Skin of body (tissue), 2 donors: Measurements from ENCODE around the gene CAMKMT. TPM values are rescaled to one million over a fixed set of nuclear protein-coding genes. Genes with fewer than 3 reads are reported as not detected.

Experiments used
- DNase-seq: peaks from one replicate; lab custom pipeline; 2025; lab: John Stamatoyannopoulos, UW
- total RNA-seq: library from RNA; depleted of rRNA; stranded (reverse); fragments of >200 nt; gene quantifications from one replicate; pipeline ENCODE4 v1.2.3, GENCODE V29; 2014

Gene CAMKMT
- total RNA-seq, 1 donor from 2014 or later: 11.7 TPM

DNA sequence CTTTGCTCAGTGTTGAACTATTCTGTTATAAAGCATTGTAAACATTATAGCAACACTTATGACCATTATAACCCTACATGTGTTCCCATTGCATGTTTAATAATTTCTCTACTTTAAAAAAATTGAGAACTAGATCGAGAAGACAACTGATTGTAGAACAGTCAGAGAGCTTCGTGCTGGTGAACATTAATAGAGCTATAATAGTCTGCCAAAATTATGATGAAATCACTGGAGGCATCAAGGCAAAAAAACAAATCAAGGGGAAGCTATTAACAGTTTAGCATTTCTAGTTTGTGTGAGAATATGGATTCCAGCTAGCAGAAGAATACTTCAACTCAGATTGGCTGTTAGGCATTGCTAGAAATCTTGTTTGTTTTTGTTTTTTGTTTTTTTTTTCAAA is 284.2 kb downstream of the CAMKMT start:
- no peak for DNase-seq

DNA sequence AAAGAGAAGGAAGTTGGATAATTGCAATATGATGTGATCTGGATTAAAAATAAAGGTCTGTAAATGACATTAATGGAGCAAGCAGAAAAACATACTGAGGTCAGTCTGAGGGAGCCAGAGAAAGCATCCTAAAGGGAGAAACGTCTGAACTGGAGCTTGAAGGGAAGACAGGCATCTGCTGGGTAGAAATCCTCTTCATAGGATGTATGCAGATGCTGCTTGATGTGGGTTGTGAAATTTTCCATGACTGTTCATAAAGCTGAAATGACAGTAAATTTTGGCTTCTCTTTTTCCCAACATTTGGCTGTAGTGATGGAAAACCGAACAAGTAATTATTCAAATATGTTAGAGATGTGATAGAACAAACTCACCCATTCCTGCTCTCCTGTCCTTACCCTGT is 287.6 kb downstream of the CAMKMT start:
- peak; percentile 34 for DNase-seq

DNA sequence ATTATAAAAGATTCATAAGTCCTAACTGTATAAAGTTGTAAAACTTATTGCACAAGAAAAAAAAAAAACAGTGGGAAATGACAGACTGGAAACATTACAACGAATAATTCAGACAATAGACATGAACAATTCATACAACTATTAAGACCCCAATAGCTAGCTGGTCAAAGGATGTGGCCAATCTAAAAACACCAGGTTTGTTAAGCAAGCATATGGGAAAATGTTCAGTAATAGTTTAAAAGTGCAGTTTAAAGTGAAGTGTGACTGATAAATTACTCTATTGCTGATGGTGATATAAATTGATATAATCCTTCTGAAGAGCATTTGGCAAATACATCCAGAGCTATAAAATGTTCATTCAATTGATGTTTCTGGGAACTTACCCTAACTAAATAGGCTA is 289.0 kb downstream of the CAMKMT start:
- no peak for DNase-seq

DNA sequence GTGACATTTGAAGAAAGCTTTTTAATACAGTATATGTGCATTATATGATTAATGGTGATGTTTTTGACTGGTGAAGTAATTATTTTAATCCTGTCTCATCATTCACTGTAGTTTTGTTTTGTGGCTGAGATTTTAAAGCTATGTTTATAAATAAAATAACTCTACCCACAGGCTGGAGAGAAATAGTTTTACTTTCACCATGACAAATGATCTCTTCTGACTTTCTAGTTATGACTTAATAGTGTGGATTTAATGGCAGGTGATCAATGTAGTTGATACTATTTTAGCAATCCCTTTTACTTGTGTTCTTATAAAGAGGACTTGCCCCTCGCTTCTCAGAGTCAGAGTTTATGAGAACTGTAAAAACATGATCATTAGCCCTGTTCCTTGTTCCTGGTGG is 290.2 kb downstream of the CAMKMT start:
- no peak for DNase-seq

DNA sequence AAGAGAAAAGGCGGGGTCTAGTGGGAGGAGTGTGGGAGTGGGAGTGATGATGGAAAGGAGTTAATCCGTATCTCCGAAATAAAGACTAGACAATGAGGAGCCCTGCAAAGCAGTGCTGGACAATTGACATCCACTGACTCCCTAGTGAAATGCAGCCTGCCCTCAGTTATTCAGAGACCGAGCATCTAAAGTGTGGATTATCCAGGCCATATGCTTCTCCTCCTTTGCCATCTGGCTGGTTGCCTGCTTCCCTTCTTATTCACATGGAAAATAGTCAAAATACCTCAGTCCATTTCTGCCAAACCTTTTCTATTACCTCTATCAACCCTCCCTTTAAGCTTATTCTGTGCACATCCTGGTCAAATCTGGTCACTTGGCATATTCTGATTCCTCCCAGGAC is 291.0 kb downstream of the CAMKMT start:
- DNase-seq: no peak

DNA sequence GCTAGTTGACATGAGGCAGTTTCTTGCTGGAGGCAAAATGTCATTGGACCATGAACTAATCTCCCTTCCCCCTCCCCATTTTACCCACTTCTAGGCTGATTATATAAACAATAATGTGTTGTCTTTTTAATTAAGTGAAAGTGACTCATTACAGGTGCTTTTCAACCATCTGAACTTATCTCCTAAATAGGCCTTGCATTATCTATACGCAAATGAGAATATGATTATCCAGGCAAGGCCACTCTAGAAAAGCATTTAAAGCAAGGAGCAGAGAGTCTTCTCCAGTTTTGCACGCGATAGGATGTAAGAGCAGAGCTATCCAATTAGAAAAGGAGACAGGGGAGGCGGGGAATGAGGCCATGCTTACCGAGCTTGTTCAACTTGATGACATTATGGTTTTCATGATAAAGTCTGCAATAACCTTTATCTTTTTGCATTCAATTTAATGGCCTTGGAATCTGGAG is 293.7 kb downstream of the CAMKMT start:
- no peak for DNase-seq

DNA sequence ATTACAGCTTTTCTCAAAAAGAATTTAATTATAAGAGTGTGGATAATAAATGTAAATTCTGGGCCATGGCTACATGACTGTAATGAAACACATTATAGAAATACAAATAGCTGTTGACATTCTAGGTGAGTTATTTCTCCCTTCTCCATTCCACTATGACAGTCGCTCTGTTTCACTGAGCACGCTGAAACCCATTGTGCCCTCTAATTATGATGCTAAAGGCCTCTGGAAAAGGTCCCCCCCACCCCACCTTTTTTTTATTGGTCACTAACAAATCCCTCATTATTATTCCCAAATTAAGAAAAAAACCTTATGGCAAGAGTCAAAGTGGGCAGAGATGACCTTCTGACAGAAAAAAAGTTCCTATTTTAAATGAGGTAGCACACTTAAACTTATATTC is 294.7 kb downstream of the CAMKMT start:
- DNase-seq: no peak

DNA sequence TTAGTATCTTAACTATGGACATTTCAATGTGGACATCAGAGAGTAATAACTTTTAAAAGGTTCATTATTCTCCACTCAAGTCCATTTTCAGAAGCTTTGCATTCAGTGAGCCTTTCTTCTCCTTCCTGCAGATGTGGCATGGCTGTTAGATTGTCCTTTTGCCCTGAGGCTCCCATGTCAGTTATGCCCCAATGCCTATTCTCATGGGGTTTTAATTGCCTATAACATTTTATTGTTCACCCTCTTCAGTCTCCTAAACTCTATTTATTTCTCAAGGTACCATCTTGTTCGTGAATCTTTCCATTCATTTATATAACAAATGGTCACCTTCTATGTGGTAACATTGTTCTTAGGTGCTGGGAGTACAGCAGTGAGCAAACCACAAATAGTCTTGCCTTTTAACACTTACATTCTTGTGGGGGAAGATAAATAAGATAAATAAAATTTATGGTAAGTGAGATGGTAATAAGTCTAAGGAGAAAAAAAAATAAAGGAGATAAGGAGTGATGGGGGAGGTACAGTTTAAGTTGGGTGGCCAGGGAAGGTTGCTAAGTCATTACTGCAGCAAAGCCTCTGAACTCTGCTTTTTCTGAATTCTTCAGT is 301.8 kb downstream of the CAMKMT start:
- DNase-seq: no peak

DNA sequence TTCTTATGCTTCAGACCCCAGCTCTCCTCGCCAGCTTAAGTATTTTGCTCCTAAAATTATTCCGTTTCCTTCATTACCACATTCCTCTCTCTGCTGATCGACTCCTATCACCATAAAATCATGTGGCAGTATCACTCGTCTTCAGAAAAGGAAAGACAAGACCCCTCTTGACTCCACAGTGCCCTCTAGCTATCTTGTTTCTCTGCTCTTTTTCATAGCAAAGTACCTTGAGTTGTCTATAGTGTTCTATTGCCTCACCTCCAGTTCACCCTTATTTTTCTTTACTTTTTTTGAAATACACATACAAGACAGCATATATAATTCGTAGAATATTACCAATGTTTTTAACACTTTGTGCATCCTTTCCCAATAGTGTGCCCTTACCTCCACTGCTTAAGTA is 306.6 kb downstream of the CAMKMT start:
- no peak for DNase-seq

DNA sequence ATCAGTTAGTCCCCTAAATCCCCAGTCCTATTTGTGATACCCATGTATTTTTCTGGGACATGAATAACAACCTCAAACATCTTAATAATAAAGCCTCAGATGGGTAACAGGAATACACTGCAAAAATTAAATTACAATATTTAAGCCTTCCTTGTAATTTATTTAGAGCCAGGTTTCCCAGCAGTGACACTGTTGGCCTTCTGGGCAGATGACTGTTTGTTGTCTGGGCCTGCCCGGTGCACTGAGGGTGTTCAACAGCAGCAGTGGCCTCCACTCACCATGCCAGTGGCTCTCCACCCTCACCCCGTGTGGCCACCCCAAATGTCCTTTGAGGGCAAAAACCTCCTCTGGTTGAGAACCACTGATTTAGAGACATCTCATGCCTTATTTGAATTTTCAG is 309.5 kb downstream of the CAMKMT start:
- no peak for DNase-seq

DNA sequence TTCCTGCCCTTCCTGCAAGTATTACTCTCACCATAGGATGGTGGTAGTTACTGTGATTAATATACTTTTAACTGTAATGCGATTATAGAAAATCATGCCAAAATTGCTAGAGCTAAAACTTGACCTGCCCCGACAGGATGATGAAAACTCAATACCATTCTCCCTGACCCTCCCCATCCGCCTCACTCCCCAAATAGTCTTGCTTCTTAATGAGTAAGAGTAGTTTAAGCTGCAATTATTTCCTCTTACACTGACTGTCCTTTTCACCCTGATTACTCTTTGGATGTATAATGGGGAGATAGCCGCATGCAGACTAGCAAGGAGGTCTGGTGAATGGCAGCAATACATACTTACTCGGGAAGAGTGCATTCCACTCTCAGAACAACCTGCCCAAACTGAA is 310.2 kb downstream of the CAMKMT start:
- DNase-seq: no peak

DNA sequence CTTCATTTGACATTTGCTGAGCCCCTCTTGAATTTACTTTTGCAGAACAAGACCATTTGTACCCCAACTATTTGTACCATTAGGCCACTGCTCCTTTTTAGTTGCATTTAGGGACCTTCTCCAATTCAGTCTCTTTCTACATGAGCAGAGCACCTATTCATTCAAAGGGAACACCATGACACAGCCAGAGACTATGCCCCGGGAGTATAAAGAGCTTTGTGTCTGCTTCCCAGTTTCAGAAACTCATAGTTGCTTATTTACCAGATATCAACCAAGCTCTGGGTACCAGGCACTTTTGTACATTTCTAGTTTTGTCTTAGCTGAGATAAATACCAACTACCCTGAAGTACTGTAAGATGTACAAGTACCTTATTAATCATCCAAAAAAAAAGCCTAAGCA is 310.7 kb downstream of the CAMKMT start:
- no peak for DNase-seq

DNA sequence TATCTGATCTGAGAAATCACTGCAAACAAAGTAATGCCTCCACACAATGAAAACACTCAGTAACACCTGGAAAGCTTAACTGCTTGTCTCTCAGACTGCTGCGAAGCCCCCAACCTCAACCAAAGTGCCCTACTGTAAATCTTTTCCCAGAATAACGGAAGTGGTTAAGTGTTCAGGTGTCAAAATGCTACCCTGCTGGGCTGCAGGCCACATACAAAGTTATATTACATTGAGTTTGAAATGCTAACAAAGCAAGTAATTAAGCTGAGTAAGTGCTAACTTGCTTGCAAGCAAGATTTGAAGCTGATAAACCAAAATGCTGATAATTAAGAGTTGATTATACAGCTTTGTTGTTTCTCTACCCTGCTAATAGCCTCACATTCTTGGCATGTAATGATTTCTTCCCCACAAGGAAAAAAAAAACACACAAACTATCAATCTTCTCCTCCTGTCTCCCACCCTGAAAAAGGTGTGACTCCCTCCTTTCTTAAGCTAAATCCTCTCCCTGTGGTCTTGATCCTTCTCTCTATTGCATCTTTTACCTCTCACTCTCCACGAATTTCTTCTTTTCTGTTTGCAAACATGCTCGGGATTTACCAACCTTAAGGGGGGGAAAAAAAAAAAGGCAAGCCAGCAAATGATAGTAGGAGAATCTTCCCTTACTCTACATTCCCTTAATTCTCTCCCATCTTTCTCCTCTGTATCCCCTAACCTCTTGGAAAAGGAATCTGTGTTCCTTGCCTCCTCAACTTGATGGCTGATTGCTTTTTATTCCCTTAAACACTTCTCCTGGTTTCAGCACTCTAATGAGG is 312.9 kb downstream of the CAMKMT start:
- no peak for DNase-seq

DNA sequence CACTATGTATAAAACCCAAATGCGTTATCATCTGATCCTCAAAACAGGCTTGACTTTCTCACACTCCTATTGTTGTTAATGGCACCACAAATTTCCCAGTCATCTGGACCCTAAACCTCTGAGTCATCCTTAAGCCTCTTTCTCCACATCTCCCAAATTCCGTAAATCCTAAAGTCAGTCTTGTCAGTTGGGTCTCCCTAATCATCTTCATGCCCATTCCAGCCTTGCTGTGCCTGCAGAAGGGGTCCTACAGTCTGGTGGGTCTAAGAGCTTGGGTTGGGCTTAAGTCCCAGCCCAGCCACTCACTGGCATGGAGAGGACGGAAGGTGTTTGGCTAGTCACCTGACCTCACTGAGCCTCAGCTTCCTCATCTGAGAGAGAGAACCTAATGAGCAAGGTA is 314.6 kb downstream of the CAMKMT start:
- DNase-seq: no peak

DNA sequence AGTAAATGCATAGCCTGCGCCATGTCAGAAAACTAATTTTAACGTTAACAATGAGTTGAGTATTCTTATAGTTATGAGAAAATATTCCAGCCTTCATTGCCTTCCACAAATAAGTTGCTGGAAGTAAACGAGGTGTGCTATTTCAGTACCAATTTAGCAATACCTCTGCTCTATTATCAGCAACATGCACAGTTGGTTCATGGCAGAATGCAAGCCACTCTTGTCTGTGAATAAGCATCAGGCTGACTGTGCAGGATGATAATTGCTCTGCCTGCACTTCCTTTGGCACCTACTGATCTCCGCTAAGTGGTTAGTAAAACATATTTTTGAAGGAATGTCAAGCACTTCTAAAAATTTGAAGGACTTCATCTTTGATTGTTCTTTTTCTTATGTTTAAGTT is 317.8 kb downstream of the CAMKMT start:
- DNase-seq: no peak

DNA sequence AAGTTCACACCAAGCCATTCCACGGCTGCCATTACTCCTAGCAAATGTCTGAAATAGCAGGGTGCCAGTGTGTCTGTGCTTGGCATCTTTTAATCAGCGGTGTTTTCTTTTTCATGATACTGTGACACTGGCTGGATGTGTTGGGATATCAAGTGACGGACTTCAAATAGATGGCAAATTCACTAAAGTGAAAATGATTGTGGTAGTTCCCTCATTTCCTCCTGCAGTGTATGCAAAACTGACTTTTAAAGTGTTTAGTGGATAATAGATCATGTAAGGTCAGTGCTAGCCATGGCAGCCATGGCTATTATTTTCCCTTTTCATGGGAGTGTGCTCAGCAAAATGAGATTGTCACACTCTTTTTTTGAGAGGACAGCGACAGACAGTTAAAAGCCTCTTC is 318.2 kb downstream of the CAMKMT start:
- DNase-seq: no peak

DNA sequence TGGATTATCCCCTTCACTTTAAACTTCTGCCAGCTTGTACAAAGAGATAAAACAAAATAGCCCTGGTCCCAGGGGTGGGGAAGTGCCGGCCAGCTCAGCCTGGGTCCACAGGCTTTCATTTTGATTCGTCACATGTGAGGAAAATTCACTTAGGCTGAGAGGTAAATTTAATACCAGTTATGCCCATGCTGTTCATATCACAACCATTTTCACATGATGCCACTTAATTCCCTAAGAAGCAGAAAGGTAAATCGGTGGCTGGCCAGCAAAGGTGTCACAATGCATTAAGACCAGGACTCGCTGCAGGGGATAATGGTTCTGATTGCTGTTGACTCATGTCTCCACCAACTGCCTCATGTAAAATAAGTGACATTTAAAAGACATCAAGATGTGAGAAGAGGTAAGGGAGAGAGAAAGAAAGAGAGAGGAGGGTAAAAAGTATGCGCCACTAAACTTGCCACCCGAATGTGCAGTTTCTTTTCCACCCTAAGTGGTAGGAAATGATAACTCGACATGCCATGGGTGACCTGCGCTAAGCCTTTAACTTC is 318.8 kb downstream of the CAMKMT start:
- DNase-seq: no peak

DNA sequence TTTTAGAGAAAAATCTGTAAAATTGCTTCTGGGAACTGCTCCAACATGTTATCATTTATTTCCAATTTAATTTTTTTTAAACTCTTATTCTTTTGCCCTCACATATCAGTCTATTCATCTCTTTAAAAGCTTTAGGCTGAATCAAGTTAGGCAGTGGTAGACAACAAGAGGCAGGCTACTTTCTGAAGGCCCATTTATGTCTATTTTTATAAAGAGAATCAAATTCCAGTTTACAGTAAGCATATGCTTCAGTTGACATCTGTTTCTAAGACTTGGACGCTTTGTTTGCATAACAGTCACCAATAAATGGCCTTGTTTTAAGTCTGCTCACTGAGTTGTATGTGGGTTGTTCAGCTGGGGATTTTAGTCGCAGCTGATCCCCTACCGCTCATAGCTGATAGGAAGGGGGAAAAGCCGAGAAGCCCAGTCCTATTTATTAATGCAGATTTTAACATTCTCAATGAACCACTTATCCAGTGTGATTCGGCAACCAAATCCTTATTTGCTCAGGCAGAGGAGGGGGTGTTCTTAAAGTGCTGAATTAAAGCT is 319.3 kb downstream of the CAMKMT start:
- DNase-seq: peak; percentile 30

DNA sequence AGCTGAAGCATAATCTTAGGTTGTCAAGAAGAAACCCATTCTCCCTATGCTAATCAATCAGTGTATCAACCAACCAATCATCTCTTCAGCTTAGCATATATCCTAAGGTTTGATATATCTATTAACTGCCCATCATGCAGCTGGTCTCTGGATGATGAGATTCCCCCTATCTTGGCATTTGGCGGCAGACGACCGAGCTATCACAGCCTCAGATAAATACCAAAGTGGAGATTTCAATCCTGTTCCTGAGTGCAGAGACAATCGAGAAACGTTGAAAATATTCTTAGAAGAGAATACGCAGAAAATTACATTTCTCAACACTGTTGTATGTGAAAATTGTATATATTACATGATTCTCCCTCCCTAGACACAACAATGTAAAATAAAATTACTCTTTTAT is 320.7 kb downstream of the CAMKMT start:
- DNase-seq: no peak

DNA sequence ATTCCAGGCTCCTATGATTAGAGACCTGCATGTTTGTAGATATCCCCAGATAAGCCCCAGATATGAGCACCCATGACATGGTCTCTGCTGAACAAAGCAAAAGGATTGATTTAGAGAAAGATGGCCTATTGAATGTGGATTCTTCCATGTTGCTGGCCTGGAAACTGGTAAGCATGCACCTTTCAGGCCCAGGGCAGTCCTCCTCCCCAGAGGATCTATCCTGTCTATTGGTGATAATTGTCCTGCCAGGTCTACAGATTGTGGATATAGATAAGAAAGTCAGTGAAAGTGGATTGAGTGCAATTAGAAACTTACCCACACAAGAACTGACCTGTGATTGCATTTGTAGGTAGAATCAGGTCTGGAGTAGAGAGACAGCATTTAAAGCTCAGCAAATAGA is 322.8 kb downstream of the CAMKMT start:
- no peak for DNase-seq

DNA sequence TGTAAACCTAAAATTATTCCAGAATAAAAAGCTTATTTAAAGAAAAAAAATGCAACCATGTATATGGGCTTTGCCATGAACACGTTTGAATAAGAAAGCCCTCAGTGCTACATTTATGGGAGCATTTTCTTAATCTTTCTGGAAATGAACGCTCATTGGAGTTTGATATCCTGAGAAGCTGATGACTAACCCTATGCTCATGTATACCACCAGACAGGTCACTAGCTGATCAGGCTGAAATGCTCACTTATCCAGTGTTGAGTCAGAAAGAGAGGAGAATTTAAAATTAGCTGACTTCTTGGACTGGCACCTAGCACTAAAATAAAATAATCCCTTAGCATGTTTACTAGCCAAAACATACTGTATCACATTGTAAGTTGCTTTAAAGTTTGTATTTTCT is 324.8 kb downstream of the CAMKMT start:
- DNase-seq: no peak

DNA sequence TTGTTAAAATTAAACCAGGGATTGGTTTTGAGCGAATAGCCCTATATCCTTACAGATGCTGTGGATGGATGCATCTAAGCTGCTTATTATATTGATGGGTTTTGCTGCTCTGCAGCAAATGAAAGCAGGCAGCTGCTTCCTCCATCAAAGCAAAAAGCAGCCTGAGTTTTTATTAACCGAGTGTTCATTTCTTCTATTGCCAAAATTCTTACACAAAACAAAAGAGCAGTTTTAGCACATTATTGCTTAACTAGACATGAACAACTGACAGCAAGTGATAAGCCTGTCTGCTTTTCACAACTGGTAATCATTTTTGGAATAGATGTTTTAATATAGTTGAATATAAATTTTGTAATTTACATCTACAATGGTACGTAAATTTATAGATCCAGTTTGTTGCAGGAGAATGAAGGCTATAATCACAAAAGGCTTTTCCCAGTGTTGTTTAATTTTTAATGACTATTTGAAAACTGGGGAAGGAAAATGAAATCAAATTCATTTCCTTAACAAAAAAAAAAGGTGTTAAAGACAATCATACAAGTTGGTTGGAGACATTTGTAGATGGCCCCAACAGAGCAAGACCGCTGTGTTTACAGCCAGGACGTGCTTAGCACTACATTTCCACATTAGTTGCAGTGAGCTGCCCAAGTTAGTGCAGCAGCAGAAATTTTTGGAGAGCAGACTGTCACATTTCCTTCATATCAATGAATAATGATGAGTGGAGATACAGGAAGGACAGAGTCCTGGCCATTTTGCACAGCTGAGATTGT is 326.1 kb downstream of the CAMKMT start:
- DNase-seq: no peak
